IPS-18a (cell line): ENCODE results near the gene WIZ.
A peak's percentile ranks its signal among the peaks of the same experiment; 100 is the strongest.

Source experiments
- H3K27ac ChIP-seq: one replicate; pipeline ENCODE4 v1.5.1; 2013; ENCODE audit warnings: low read length
- H3K27me3 ChIP-seq: one replicate; pipeline ENCODE4 v1.6.1; 2013; ENCODE audit warnings: mild to moderate bottlenecking, low read length; ENCODE audit not compliant: control insufficient read depth, insufficient read depth
- H3K36me3 ChIP-seq: one replicate; pipeline ENCODE4 v1.6.1; 2013; ENCODE audit warnings: low read depth, low read length; ENCODE audit not compliant: control insufficient read depth
- H3K4me1 ChIP-seq: one replicate; pipeline ENCODE4 v1.6.1; 2013; ENCODE audit warnings: low read depth, low read length; ENCODE audit not compliant: control insufficient read depth
- H3K4me3 ChIP-seq: one replicate; pipeline ENCODE4 v1.5.1; 2013; ENCODE audit warnings: low read length
- H3K9ac ChIP-seq: one replicate; pipeline ENCODE4 v1.6.1; 2013; ENCODE audit warnings: mild to moderate bottlenecking, low read length, moderate library complexity
- H3K9me3 ChIP-seq: one replicate; pipeline ENCODE4 v1.6.1; 2013; ENCODE audit warnings: low read depth, low read length; ENCODE audit not compliant: control insufficient read depth

Gene WIZ

DNA sequence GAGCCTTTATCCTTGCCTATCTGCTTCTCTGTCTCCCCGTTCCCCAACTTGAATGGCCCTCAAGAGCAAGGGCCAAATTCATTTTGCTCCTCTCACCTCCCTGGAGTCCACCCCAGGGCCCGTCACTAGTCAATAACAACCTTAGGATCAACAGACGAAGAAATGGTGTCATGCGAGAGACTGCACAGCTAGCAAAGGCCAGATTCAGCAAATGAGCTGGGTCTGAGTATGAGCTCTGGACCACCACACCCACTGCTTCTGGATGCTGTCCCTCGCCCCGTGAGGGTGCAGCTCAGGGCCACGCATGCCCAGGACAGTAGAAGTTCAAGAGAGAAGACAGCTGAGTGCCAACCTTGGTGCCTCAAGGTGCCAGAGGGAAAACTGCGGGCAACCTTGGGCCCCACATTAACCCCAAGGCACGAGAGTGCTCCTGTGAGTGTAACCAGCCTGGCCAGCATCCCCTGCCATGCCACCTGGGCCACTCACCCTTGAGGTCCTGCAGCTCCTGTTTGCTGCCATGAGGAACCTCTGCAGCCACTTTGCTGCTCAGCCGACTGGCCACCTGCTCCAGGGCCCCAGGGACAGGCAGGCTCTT is 19.1 kb downstream of the WIZ start:
- no peak overlapping the region for H3K27ac ChIP-seq
- H3K36me3 ChIP-seq = peaks cover 16% of the 10 kb centered on the region
- peaks cover 3% of the 10 kb centered on the region for H3K4me1 ChIP-seq
- peak overlapping the region; percentile 83 for H3K4me3 ChIP-seq
- H3K27me3 ChIP-seq = no peaks in the 10 kb centered on the region
- H3K9me3 ChIP-seq = no peaks in the 10 kb centered on the region
- H3K9ac ChIP-seq = no peak overlapping the region

DNA sequence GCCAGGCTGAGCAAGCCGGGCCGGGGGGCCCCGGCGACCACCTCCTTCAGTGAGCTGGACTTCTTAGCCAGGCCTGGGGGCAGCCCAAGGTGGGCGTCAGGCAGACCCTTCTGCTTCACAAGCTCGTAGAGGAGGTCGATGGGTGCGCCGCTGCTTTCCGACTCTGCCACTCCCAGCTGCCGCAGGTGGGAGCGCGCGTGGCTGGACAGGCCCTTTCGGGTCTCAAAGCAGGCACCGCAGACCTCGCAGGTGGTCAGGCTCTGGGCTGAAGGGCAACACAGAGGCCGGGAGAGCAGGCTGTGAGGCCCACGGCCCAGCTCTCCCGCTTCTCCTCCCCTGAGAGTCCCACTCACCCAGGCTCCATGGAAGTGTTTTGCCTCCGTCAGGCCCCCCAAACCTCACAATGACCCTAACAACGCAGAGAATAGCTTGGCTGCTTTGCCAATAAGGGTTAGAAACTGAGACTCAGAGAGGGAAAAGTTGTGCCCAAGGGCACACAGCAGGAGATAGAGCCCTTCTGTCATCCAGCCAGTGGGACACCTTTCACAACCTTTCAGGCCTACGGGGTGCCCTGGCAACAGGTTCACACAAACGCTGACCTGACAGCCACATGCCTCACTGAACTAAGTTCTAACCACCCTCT is 19.8 kb downstream of the WIZ start:
- H3K27me3 ChIP-seq = no peaks in the 10 kb centered on the region
- no peak overlapping the region for H3K27ac ChIP-seq
- H3K4me3 ChIP-seq = no peak overlapping the region
- H3K9me3 ChIP-seq = no peaks in the 10 kb centered on the region
- H3K36me3 ChIP-seq = peaks cover 16% of the 10 kb centered on the region
- no peak overlapping the region for H3K9ac ChIP-seq
- peaks cover 3% of the 10 kb centered on the region for H3K4me1 ChIP-seq

DNA sequence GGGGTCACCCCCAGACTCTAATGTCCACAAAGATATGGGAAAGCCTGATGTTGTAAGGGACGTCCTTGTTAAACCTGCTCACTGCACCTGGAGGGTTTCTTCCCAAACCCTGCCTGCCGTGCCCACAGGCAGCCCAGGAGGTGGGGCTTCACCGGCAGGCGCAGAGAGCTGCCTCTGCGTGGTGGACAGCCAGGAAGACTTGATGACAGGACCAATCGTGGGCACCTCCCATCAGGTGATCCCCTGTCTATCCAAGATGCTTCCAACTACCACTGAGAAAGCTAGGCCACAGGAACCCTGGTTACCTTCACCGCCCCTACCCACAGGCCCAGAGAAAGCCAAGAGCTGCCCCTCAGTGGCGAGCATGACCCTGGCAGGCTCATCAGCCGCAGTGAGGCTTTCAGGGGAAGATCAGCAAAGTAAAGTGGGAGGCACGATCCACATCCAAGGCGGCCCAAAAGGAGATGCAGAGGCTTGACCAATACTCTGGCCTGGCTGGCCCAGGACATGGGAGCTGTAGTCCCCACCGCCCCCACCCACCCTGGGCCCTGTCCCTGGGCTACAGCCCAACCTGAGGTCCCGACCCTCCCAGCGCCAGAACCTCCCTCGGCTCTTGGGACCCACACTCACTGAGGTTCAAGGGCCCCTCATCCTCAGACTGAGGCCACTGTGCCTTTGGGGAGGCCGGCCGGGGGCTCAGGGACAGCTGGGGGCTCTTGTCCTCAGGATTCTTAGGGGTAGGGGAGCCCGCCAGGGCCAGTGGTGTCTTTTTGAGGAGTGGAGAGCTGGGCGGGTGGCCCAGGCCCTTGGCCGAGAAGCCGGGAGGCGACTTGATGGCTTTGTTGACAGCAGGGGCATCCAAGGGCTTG is 20.6 kb downstream of the WIZ start:
- Histone ChIP-seq H3K9me3 (no peaks in the 10 kb centered on the region), H3K27me3 (no peaks in the 10 kb centered on the region), H3K4me3 (no peak overlapping the region), H3K9ac (no peak overlapping the region), H3K27ac (no peak overlapping the region), H3K4me1 (peaks cover 3% of the 10 kb centered on the region), H3K36me3 (peaks cover 16% of the 10 kb centered on the region)

DNA sequence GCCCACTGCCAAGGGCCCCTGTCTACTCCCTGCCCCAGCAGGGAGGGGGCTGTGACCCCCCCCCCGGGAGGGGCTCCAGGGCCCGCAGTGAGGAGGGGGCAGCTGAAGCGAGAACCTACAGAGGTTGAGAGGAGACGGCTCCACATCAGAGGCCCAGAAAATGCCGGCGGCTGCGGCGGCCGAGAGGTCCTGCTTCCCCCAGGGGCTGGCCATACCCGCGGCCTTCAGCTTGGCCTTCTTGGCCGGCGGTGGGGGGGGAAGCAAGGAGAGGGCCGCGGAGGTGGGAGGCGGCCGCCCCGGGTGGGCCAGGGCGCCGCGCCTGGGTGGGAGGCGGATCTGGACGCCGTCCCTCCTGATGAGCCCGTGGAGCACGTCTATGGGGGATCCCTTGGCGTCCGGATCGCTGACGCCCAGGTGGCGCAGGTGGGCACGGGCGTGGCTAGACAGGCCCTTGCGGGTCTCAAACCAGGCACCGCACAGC is 21.7 kb downstream of the WIZ start:
- H3K4me3 ChIP-seq = no peak overlapping the region
- H3K36me3 ChIP-seq = peaks cover 22% of the 10 kb centered on the region
- H3K9ac ChIP-seq = no peak overlapping the region

DNA sequence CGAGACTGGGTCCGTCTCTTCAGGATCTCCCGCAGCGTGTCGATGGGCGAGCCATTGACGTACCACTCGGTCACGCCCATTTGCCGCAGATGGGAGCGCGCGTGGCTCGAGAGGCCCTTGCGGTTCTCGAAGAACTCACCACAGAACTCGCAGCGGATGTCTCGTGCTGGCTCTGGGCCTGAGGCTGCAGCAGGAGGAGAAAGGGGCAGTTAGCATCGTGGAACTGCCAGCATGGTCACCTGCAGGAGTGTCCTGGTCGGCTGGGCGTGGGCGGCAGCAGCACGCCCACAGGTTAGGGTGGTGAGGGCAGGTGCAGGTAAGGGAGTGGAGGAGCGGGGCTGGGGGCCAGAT is 22.4 kb downstream of the WIZ start:
- no peaks in the 10 kb centered on the region for H3K27me3 ChIP-seq
- no peak overlapping the region for H3K27ac ChIP-seq
- no peaks in the 10 kb centered on the region for H3K4me1 ChIP-seq
- no peak overlapping the region for H3K9ac ChIP-seq
- peaks cover 26% of the 10 kb centered on the region for H3K36me3 ChIP-seq
- no peaks in the 10 kb centered on the region for H3K9me3 ChIP-seq
- H3K4me3 ChIP-seq = no peak overlapping the region

More for the DNA sequence above, 21.7 kb downstream of the WIZ start:
- no peaks in the 10 kb centered on the region for H3K4me1 ChIP-seq
- H3K27me3 ChIP-seq = no peaks in the 10 kb centered on the region
- H3K27ac ChIP-seq = no peak overlapping the region
- H3K9me3 ChIP-seq = no peaks in the 10 kb centered on the region

DNA sequence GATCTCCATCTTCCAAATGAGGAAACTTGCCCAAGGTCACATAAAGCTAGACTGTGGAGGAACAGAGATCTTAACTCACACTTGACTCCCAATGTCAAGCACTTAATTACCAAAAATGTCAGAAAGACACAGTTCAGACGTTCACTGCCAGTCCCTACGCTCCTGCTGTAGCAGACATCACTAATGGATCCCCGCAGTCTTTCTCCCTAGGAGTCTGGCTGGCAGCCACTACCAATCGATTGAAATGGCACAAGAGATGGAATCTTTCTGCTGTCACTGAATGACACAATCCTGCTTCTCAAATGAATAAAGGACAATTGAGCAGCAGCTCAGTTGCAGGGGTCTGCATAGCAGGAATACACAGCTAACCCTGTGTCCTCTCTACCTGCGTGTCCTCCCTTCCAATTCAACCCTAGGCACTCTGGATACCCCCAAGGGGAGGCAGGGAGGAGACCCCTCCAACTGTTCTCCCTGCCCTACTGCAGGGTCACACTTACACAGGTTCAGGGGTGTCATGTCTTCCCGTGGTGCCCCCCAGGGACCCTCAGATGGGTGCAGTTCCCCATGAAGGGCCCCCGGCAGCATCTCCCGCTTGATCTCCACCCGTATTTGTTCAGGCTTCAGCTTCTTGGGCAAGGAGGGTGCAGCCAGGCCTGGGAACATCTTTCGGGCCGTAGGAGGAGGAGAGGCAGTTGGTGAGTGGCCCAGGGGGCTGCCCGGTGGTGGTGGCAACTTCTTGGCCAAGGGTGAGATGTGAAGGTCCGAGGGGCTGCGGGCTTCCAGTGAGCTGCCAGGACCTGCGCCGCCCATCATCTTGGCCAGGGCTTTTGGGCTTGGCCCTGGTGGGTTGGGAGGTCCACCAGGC is 23.0 kb downstream of the WIZ start:
- Histone ChIP-seq H3K9me3 (no peaks in the 10 kb centered on the region), H3K4me3 (no peak overlapping the region), H3K27me3 (no peaks in the 10 kb centered on the region), H3K36me3 (peaks cover 26% of the 10 kb centered on the region), H3K27ac (no peak overlapping the region), H3K4me1 (no peaks in the 10 kb centered on the region), H3K9ac (no peak overlapping the region)

DNA sequence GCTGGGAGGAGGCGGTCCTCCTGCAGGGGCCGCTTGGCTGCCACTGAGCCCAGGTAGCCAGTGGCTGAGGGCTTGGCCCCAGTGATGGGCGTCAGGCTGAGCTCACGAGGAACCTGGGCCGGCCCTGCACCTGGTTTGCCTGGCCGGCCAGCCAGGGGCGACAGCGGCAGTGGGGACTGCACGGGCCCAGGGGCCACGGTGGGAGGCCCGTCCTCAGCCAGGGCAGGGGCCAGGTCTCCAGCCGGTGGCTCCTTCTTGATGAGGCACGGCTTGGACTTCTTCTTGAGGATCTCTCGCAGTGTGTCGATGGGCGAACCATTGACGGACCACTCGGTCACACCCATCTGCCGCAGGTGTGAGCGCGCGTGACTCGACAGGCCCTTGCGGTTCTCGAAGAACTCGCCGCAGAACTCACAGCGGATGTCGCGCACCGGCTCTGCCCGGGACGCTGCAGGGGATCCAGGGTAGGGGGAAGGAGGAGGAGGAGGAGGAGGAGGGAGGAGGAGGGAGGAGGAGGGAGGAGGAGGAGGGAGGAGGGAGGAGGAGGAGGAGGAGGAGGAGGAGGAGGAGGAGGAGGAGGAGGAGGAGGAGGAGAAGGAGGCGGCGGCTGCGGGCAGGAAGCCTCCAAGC is 24.3 kb downstream of the WIZ start:
- peaks cover 26% of the 10 kb centered on the region for H3K36me3 ChIP-seq

DNA sequence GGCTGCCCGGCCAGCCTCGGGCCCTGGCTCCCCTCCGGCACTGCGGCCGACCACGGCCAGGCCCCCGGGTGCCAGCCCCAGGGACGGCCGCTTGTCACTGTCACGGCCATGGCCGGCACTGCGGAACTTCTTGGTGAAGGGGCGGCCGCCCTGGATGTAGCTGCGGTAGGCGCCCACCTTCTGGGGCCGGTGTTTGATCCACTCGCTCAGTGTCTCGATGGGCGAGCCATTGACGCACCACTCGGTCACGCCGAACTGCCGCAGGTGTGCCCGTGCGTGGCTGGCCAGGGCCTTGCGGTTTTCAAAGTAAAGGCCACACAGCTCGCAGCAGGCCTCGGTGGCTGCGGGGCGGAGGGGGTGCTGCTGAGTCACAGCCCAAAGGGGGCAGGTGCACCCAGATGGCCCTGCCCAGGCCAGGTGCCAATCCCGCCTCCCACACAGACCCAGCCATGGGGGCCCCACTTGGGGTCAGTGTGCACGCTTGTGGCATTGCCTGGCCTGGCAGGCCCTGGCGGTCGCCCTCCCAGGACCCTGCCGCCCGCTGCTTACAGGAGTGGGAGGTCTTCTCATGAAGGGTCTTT is 25.0 kb downstream of the WIZ start:
- Histone ChIP-seq H3K27ac (no peak overlapping the region), H3K9ac (no peak overlapping the region), H3K36me3 (peaks cover 26% of the 10 kb centered on the region), H3K4me3 (no peak overlapping the region), H3K27me3 (no peaks in the 10 kb centered on the region), H3K9me3 (no peaks in the 10 kb centered on the region), H3K4me1 (no peaks in the 10 kb centered on the region)

More for the DNA sequence above, 24.3 kb downstream of the WIZ start:
- H3K4me3 ChIP-seq = no peak overlapping the region
- no peak overlapping the region for H3K27ac ChIP-seq
- no peaks in the 10 kb centered on the region for H3K9me3 ChIP-seq
- H3K27me3 ChIP-seq = no peaks in the 10 kb centered on the region
- H3K4me1 ChIP-seq = no peaks in the 10 kb centered on the region
- no peak overlapping the region for H3K9ac ChIP-seq

DNA sequence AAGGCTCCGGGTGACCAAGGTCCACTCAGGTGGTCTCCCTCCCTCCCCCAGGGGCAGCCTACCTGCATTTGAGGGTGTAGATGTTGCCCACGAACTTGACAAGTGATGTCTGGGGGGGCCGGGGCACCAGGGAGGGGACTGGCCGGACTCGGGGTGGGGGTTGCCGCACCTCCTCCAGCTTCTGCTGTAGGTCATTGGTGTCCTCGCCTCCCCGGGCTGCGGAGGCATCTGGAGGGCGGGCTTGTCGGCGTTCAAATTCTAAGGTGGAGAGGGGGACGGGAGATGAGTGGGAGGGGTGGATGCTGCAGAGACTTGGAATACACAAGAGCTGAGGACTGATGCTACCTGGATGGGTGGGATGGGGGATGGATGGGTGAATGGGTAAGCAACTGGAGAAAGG is 25.6 kb downstream of the WIZ start:
- H3K9me3 ChIP-seq = no peaks in the 10 kb centered on the region
- H3K36me3 ChIP-seq = peaks cover 26% of the 10 kb centered on the region
- no peak overlapping the region for H3K9ac ChIP-seq
- peaks cover 4% of the 10 kb centered on the region for H3K4me1 ChIP-seq
- no peak overlapping the region for H3K4me3 ChIP-seq
- no peaks in the 10 kb centered on the region for H3K27me3 ChIP-seq
- no peak overlapping the region for H3K27ac ChIP-seq

DNA sequence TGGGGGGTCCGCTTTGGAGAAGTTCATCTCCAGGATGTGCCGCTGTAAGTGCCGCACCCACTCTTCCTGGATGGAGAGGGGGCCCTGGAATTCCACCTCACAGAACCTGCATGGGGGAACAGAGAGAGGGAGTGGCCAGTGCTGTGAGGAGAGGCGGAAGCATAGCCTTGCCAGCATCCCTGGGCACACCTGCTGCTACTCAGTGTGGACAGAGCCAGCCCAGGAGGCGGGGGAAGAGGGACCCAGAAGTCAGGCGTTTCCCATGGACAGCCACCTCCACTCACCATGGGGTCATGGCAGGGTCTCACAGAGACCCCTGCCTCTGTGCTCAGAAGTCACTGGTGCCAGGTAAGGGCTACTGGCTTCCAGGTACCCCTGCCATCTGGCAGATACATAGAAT is 26.6 kb downstream of the WIZ start:
- Histone ChIP-seq H3K27ac (no peak overlapping the region), H3K27me3 (no peaks in the 10 kb centered on the region), H3K36me3 (peaks cover 26% of the 10 kb centered on the region), H3K4me3 (no peak overlapping the region), H3K9ac (no peak overlapping the region), H3K9me3 (no peaks in the 10 kb centered on the region), H3K4me1 (peaks cover 4% of the 10 kb centered on the region)
